Left colon (tissue), 2 donors: ENCODE results near the gene ESX1. TPM values are rescaled to one million over a fixed set of nuclear protein-coding genes. Genes with fewer than 3 reads are reported as not detected.
"Not testable (repeated sequence)": the region's sequence is repeated elsewhere in the genome, so short reads cannot be mapped to it uniquely, and the experiment has no call there.

Source experiments
- ATAC-seq: fragments of 200-7000 bp; cut with Tn5 transposase; one replicate; pipeline ENCODE4 v1.9.1; 2020; ENCODE audit warnings: mild to moderate bottlenecking, moderate library complexity
- DNase-seq, 2 donors: peaks; one replicate each; pipeline ENCODE4 v3.0.0-alpha.2; 2020
- intact Hi-C, 2 donors: fragments of 100-400 bp; cut with DNase I in 1 of 2; cut with micrococcal nuclease in 1 of 2; formaldehyde crosslinking; loops; one replicate each; pipeline versions ENCODE4 v1.11.2 to v1.14.0; 2022; cut with DNase I, micrococcal nuclease
- long read RNA-seq: library from polyadenylated mRNA; unstranded; transcript quantifications from one replicate; pipeline ENCODE4 v2.0.0, GENCODE V29; 2021
- total RNA-seq, 2 donors: library from RNA; stranded (reverse); fragmentation: NEBNext Ultra II Directional; extraction: Animal tissue kit (Norgen Biotek cat#: 25700); gene quantifications; one replicate each; pipeline ENCODE4 v1.2.1, GENCODE V29; 2021
- donor health status: DM: no; HTN: no; CAD: no.
- donor health status: DM: yes; HTN: yes; CAD: no.

Gene ESX1
- not detected for total RNA-seq
- long read RNA-seq = 0 reads

DNA sequence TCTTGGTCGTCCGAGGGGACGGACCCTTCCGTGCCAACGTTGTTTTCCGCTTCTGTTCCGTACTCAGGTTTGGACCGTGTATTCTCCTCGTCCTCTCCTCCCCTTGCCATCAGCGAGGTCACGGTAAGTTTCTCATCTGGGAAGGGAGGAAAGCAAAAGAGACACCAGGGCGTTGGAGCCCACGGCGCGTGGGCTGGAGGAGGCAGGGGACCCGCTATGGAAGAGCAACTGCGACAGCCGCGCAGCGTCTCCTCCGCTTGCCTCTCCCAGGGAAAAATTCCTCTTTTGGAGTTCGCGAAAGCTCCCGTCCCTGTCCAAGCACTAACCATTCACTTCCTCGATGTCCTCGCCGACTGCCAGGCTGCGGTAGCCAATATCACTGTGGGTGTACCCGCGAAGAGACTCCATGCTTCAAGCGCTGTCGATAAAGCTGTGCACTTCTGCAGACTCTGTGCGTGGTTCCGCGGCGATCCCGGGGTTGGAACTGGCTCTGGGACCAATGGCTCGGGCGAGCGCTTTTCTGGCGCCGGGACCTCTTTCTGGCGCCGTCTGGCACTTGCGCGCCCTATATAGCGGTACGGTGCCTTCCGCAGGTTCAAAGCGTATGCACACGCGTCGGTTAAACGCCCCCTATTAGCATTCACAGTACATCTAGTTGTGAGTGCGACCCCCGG, at the start of gene ESX1:
ESX1 (minus strand) TSS at position 492 of the 674 bp plus-strand sequence; CDS start at position 408, 84 bp downstream.
- ATAC-seq = no peak
- intact Hi-C loops = no loop called here
- no peak for DNase-seq

DNA sequence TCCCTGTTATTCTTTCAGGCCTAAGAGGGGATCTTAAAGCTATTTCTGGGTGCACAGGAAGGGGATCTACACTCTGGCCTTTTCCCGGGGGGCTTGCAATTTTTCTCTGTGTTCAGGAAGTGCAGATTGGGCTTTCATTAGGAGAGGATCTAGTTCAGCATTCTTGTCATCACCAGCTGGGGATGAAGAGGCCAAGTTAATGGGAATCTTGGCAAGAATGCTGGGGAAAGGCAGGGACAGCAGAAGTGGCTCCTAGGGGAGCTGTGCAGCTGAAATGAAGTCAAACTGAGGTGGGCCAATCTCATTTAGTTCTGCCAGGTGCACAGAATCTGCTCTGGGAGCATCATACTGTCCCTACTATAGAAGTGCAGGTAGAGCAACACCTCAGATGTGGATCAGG, 40.9 kb upstream of the ESX1 start:
- ATAC-seq = no peak
- intact Hi-C loops = no loop called here
- no peak for DNase-seq

- intact Hi-C loops = no loop called here
- no peak for DNase-seq
- ATAC-seq = no peak
Measured at GRCh38 chrX:104288961-104289360, 34.2 kb upstream of the ESX1 start.

DNA sequence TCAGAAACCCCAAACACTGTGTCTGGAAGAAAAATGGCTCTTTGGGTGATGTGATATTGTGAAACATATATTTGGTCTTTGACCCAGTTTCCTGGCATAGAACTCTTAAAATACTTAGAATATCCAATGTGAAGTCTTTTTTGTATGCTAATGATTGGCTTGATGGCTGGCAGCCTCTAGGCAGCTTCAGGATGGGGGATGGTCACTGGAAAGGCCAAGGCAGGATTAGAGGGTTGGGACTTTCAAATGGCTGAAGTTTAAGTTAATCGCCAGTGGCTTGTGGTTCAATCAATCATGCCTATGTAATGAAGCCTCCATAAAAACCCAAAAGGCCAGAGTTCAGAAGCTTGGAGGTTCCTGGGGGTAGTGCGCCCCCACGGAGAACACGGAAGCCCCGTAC, 33.5 kb upstream of the ESX1 start:
- DNase-seq = no peak
- intact Hi-C loops = no loop called here
- ATAC-seq = no peak

DNA sequence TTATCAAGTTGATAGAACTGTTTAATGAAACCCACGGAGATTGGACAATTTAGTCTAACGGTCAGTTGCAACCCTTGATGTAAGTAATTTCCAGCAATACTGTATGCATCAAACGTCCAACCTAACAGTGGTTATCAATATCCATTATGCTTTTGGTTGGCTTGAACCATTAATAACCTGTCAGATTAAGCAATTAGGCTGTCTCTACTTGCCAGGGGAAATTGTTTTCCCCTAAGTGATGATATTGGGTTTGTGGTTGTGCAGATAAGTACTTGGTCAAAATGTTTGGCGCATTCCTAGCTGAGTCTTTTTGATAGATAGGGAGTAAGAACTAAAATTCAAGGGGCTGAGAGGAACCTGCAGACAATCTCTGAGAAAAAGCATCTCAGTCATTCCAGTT, 30.5 kb upstream of the ESX1 start:
- no peak for DNase-seq
- ATAC-seq = no peak
- intact Hi-C loops = no loop called here

- ATAC-seq = no peak
- intact Hi-C loops = no loop called here
- DNase-seq = no peak
Measured at GRCh38 chrX:104284507-104284906, 29.8 kb upstream of the ESX1 start.

DNA sequence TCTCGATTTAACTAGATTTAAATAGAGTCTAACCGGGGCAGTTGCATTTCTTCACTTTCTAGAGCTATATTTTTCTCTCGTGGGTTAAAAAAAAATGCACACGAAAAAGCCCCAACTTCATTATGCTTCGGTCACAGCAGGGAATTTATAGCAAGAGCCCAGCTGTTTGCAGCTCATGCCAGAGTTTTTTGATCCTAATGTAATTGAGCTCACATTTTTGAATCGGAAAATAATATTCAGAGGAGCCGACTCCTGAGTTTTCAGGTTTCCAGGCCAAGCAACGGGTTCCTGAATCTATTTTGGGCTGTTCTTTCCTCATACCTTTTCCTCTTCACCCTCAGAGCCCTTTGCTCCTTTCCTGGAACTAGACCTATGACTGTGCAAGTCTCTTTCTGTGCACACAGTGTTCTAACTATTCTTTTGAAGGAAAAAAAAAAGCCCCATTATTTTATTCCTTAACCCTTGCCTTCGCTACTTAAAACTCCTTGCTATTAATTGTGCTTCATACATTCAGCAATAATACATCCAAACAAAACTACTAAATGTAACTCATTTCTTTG, 27.5 kb upstream of the ESX1 start:
- DNase-seq (no peak), ATAC-seq (no peak)
- intact Hi-C loops = no loop called here

DNA sequence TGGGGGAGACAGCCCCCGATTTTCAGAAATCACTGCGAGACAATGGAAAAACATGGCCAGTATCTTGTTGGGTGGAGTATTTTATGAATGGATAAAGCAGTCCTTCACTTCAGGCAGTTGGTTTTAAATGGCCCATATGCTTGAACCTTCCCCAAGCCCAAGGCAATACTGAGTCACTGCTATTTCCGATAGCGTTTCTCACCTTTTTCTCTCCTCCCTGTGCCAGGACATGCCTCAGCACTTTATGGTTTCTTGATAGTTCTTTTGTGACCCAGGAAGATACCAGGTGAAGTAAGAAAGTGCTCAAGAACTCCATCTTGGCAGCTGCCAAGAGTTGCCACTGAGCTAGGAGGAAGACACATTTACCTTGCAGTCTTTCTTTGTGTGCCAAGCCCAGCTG, 26.8 kb upstream of the ESX1 start:
- no peak for DNase-seq
- no peak for ATAC-seq
- intact Hi-C loops = no loop called here

DNA sequence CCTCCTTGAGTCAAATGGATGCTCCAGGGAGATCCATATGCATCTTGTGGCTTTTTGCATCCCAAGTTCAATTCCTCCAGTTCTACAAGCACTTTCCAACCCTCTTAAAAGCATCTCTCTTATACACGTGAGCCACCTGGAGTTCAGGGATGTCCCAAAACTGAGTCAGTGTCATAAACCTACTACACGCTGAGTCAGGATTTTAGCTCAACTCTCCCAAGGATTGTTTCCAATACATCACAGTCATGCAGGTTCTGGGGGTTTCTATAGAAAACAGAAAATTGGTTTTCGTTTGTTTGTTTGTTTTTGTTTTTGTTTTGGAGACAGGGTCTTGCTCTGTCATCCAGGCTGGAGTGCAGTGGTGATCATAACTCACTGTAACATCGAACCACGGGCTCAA, 25.9 kb upstream of the ESX1 start:
- ATAC-seq (no peak), DNase-seq (no peak)
- intact Hi-C loops = no loop called here

GRCh38 chrX:104270916-104271512, 16.3 kb upstream of the ESX1 start:
- peak; percentile 60 for ATAC-seq
- peak in 1 of 2 donors; percentile 32 for DNase-seq
- intact Hi-C loops = no loop called here

- DNase-seq (no peak), ATAC-seq (no peak)
- intact Hi-C loops = no loop called here
Measured at GRCh38 chrX:104270212-104270611, 15.5 kb upstream of the ESX1 start.

DNA sequence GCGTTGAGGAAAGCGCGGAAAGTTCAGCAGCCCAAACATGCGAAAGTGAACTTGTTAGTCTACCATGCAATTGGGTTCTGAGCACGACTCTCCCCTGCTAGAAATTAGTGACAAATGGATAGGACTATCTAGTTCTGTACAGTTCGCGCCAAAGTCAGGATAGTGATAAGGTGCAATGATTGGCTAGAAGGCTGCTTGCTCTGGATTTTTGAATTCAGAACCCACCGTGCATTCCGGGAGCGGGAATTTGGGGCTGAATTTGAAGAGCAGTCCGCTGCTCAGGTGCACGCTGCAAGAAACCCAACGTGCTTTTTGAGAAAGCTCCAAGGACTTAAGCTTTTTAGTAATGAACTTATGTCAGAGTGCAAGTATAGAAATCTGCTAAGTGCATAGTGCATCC, 732 bp upstream of the ESX1 start:
- DNase-seq (no peak), ATAC-seq (no peak)
- intact Hi-C loops = no loop called here

DNA sequence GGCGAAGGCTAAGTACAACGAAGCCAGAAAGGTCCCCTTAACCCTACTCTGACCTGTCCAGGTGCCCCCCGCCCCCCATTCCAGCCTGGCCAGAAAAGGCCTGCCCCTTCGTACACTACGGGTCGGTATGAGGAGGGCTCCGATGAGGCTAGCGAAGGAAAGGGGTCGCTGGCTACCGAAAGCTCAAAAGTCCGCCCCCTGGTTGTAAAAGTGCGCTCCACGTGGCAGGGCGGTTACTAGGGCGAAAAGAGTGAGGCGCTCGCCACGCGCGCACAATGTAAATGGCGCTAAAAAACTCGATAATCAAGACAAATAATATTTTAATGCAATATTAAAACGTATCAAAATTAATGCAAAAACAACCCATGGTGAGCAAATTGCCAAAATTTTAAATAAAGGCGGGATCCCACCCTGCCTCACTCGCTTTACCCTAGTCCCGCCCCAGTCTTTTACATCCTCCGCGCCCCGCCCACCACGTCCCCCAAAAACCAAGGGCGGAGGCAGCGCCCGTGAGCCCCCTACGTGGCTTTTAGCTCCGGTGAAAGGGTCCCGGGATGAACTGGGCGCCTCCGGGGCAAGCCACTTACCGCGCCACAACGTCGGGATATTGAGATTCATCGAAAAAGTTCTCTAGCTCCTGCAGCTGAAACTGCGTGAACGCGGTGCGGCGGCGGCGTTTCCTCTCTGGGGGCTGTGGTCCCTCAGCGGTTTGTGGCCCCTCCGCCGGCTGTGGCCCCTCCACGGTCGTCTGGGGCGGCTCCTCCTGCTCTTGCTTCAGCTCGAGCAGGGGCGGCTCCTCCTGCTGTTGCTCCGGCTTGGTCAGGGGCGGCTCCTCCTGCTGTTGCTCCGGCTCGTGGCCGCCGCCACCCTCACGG, 929 bp downstream of the ESX1 start:
- ATAC-seq = no peak
- no peak for DNase-seq
- intact Hi-C loops = no loop called here

DNA sequence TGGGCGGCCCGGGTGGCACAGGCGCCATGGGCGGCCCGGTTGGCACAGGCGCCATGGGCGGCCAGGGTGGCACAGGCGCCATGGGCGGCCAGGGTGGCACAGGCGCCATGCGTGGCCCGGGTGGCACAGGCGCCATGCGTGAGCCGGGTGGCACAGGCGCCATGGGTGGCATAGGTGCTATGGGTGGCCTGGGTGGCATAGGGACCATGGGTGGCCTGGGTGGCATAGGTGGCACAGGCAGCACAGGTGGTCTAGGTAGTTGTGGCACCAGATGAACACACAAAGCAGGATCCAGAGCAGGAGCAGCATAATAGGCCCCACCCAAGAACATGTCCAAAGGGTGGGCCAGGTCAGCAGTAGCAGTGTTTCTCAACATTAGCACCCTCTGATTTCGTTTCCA, 4.3 kb downstream of the ESX1 start:
- ATAC-seq (no peak), DNase-seq (no peak)
- intact Hi-C loops = no loop called here

GRCh38 chrX:104230060-104230459, 24.7 kb downstream of the ESX1 start:
- intact Hi-C loops, DNase-seq, ATAC-seq: not testable (repeated sequence)

DNA sequence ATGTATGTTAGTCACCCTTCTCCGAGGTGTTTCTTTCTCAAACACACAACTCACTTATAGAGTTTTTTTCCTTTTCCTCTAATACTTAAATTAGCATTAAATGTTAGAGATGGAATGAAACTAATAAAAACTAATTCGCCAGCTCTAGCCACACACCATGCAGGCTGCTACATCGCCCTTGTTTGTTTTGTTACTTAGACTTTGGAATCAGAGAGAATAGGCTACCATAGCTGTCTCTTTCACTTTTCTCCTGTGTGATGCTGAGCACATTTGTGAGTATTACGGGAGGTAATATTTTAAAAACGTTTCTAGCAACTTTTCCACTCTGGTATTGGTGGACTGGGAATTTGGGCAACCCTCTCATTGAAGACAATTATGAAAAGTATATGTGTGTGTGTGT, 43.5 kb downstream of the ESX1 start:
- DNase-seq (no peak), ATAC-seq (peak; percentile 29)
- intact Hi-C loops = no loop called here

DNA sequence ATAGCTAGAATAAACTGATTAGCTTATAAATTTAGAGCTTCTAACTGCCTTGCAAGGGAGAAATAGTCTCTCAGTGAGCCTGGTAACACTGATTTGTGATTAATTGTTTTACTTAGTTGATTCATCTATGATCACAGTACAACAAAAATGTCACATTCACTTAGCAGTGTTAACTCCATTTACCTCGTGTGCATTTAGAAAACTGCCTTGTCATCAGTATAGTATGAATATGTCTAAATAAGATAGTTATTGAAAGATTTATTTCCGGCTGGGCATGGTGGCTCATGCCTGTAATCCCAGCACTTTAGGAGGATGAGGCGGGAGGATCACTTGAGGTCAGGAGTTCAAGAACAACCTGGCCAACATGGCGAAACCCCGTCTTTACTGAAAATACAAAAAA, 49.2 kb downstream of the ESX1 start:
- intact Hi-C loops = no loop called here
- ATAC-seq (no peak), DNase-seq (no peak)
